ENCODE measurements around the gene AHNAK.
A peak's percentile ranks its signal among the peaks of the same experiment; 100 is the strongest.

Gene AHNAK

DNA sequence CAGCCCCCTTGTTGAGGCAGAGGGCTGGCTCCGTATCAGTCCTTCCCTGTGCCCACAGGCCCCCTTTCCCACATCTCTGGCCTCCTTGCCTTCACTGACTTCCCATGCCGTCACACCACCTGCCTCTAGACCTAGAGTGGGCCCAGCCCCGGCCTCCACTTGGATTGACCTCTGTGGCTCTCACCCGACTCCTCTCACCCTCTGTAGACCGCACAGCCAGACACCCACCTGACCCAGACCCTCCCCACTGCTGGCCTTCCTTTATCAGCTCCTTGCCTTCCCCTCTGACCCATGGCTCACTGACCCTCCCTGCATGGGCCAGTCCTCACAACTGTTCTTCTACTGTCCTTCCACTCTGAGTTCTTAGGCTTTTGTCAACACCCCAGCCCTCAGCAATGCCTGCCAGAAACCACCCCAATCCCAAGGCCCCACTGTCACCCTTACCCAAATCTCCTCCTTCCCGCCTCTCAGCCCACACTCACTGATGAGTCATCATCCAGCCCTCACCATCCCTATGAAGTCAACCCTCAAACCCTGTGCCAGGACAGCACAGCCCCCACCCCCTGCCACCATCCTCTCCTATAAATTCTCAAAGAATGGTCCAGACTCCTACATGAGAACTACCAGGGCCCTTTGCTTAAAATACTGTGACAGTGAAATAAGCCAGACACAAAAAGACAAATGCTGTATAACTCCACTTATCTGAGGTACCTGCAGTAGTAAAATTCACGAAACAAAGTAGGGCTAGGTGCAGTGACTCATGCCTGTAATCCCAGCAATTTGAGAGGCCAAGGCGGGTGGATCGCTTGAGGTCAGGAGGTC lies 74.3 kb downstream of the AHNAK start (continued):
- TF ChIP-seq, protein P1, sequence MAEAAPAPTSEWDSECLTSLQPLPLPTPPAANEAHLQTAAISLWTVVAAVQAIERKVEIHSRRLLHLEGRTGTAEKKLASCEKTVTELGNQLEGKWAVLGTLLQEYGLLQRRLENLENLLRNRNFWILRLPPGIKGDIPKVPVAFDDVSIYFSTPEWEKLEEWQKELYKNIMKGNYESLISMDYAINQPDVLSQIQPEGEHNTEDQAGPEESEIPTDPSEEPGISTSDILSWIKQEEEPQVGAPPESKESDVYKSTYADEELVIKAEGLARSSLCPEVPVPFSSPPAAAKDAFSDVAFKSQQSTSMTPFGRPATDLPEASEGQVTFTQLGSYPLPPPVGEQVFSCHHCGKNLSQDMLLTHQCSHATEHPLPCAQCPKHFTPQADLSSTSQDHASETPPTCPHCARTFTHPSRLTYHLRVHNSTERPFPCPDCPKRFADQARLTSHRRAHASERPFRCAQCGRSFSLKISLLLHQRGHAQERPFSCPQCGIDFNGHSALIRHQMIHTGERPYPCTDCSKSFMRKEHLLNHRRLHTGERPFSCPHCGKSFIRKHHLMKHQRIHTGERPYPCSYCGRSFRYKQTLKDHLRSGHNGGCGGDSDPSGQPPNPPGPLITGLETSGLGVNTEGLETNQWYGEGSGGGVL (tag by site-specific recombination; IDR thresholded peaks at IDR 0.05) = peak; percentile 93
- TF ChIP-seq MYNN (tag by site-specific recombination; IDR thresholded peaks at IDR 0.05; ENCODE audit: borderline replicate concordance) = no peak
- no peak for TF ChIP-seq GFI1B (tag by site-specific recombination; IDR thresholded peaks at IDR 0.05)
- TF ChIP-seq ZNF2 (tag by site-specific recombination; IDR thresholded peaks at IDR 0.05) = peak; percentile 49; the same call in 1 of the 2 replicates
- TF ChIP-seq ZNF560 (tag by site-specific recombination; IDR thresholded peaks at IDR 0.05; ENCODE audit: borderline replicate concordance) = no peak
- TF ChIP-seq, protein P2, sequence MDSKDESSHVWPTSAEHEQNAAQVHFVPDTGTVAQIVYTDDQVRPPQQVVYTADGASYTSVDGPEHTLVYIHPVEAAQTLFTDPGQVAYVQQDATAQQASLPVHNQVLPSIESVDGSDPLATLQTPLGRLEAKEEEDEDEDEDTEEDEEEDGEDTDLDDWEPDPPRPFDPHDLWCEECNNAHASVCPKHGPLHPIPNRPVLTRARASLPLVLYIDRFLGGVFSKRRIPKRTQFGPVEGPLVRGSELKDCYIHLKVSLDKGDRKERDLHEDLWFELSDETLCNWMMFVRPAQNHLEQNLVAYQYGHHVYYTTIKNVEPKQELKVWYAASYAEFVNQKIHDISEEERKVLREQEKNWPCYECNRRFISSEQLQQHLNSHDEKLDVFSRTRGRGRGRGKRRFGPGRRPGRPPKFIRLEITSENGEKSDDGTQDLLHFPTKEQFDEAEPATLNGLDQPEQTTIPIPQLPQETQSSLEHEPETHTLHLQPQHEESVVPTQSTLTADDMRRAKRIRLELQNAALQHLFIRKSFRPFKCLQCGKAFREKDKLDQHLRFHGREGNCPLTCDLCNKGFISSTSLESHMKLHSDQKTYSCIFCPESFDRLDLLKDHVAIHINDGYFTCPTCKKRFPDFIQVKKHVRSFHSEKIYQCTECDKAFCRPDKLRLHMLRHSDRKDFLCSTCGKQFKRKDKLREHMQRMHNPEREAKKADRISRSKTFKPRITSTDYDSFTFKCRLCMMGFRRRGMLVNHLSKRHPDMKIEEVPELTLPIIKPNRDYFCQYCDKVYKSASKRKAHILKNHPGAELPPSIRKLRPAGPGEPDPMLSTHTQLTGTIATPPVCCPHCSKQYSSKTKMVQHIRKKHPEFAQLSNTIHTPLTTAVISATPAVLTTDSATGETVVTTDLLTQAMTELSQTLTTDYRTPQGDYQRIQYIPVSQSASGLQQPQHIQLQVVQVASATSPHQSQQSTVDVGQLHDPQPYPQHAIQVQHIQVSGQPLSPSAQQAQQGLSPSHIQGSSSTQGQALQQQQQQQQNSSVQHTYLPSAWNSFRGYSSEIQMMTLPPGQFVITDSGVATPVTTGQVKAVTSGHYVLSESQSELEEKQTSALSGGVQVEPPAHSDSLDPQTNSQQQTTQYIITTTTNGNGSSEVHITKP (tag by site-specific recombination; IDR thresholded peaks at IDR 0.05) = peak; percentile 68
- 0 out of 2 replicates have a peak, but pooled peaks have one; percentile 42 for TF ChIP-seq ZBTB21 (tag by site-specific recombination; IDR thresholded peaks at IDR 0.05)
- peak; percentile 39 for TF ChIP-seq GLIS1 (tag by site-specific recombination; IDR thresholded peaks at IDR 0.05)
- no peak for TF ChIP-seq BCL6B (tag by site-specific recombination; IDR thresholded peaks at IDR 0.05)
- TF ChIP-seq ZNF335 (tag by site-specific recombination; conservative IDR thresholded peaks at IDR 0.05) = peak; percentile 70
- TF ChIP-seq ZSCAN4 (tag by site-specific recombination; IDR thresholded peaks at IDR 0.05) = no peak
- TF ChIP-seq ZNF76 (tag by site-specific recombination; IDR thresholded peaks at IDR 0.05; ENCODE audit: borderline replicate concordance, low read depth) = no peak
- TF ChIP-seq ZEB2 (tag by site-specific recombination; IDR thresholded peaks at IDR 0.05) = peak; percentile 76
- TF ChIP-seq ZFHX2 (tag by site-specific recombination; conservative IDR thresholded peaks at IDR 0.05) = peak; percentile 93
- no peak for TF ChIP-seq ZNF19 (tag by site-specific recombination; IDR thresholded peaks at IDR 0.05; ENCODE audit: low read depth)
- TF ChIP-seq KLF10 (tag by site-specific recombination; IDR thresholded peaks at IDR 0.05) = no peak
- no peak for TF ChIP-seq ZNF747 (tag by site-specific recombination; IDR thresholded peaks at IDR 0.05)
- 0 out of 2 replicates have a peak, but pooled peaks have one; percentile 14 for TF ChIP-seq BCL11A (tag by site-specific recombination; IDR thresholded peaks at IDR 0.05; ENCODE audit: low read depth)
- TF ChIP-seq PRDM1 (tag by site-specific recombination; IDR thresholded peaks at IDR 0.05) = 0 out of 2 replicates have a peak, but pooled peaks have one; percentile 47
- TF ChIP-seq SP3 (tag by site-specific recombination; IDR thresholded peaks at IDR 0.05) = peak; percentile 21; the same call in 1 of the 2 replicates
- TF ChIP-seq HOXA7 (CRISPR knock-in tag; IDR thresholded peaks at IDR 0.05; ENCODE audit: borderline replicate concordance) = no peak
- TF ChIP-seq, protein P3, sequence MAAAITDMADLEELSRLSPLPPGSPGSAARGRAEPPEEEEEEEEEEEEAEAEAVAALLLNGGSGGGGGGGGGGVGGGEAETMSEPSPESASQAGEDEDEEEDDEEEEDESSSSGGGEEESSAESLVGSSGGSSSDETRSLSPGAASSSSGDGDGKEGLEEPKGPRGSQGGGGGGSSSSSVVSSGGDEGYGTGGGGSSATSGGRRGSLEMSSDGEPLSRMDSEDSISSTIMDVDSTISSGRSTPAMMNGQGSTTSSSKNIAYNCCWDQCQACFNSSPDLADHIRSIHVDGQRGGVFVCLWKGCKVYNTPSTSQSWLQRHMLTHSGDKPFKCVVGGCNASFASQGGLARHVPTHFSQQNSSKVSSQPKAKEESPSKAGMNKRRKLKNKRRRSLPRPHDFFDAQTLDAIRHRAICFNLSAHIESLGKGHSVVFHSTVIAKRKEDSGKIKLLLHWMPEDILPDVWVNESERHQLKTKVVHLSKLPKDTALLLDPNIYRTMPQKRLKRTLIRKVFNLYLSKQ (tag by site-specific recombination; IDR thresholded peaks at IDR 0.05; ENCODE audit: borderline replicate concordance) = no peak
- no peak for TF ChIP-seq ZNF404 (tag by site-specific recombination; IDR thresholded peaks at IDR 0.05)
- TF ChIP-seq SP7 (tag by site-specific recombination; IDR thresholded peaks at IDR 0.05) = peak; percentile 78
- no peak for TF ChIP-seq OSR2 (tag by site-specific recombination; IDR thresholded peaks at IDR 0.05)
- TF ChIP-seq ZNF302 (tag by site-specific recombination; IDR thresholded peaks at IDR 0.05; ENCODE audit: low read depth) = no peak
- TF ChIP-seq ZNF580 (tag by site-specific recombination; IDR thresholded peaks at IDR 0.05) = no peak
- 0 out of 2 replicates have a peak, but pooled peaks have one; percentile 67 for TF ChIP-seq ZSCAN18 (tag by site-specific recombination; IDR thresholded peaks at IDR 0.05)

Measured in HEK293 (cell line).